ENCODE results near the gene USH2A. TPM values are rescaled to one million over a fixed set of nuclear protein-coding genes. Genes with fewer than 3 reads are reported as not detected.
"Not testable (repeated sequence)": the region's sequence is repeated elsewhere in the genome, so short reads cannot be mapped to it uniquely, and the experiment has no call there.

USH2A gene
- polyA plus RNA-seq, 1 donor from 2014 or later: 0.17 TPM

- no peak overlapping the region for H3K4me2 ChIP-seq (ENCODE audit: low read length)
- no peaks in the 10 kb centered on the region for H3K9me2 ChIP-seq (ENCODE audit: insufficient read depth, low read length)
- no peak for TF ChIP-seq EP300 (conservative IDR thresholded peaks at IDR 0.05; ENCODE audit: poor library complexity, severe bottlenecking)
- TF ChIP-seq, protein P1, sequence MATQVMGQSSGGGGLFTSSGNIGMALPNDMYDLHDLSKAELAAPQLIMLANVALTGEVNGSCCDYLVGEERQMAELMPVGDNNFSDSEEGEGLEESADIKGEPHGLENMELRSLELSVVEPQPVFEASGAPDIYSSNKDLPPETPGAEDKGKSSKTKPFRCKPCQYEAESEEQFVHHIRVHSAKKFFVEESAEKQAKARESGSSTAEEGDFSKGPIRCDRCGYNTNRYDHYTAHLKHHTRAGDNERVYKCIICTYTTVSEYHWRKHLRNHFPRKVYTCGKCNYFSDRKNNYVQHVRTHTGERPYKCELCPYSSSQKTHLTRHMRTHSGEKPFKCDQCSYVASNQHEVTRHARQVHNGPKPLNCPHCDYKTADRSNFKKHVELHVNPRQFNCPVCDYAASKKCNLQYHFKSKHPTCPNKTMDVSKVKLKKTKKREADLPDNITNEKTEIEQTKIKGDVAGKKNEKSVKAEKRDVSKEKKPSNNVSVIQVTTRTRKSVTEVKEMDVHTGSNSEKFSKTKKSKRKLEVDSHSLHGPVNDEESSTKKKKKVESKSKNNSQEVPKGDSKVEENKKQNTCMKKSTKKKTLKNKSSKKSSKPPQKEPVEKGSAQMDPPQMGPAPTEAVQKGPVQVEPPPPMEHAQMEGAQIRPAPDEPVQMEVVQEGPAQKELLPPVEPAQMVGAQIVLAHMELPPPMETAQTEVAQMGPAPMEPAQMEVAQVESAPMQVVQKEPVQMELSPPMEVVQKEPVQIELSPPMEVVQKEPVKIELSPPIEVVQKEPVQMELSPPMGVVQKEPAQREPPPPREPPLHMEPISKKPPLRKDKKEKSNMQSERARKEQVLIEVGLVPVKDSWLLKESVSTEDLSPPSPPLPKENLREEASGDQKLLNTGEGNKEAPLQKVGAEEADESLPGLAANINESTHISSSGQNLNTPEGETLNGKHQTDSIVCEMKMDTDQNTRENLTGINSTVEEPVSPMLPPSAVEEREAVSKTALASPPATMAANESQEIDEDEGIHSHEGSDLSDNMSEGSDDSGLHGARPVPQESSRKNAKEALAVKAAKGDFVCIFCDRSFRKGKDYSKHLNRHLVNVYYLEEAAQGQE (IDR thresholded peaks at IDR 0.05; ENCODE audit: borderline replicate concordance): no peak
- no peak for TF ChIP-seq EZH2 (IDR thresholded peaks at IDR 0.05; ENCODE audit: borderline replicate concordance, insufficient read depth, low read length, poor library complexity, severe bottlenecking)
- no peak for TF ChIP-seq MXI1 (conservative IDR thresholded peaks at IDR 0.05; ENCODE audit: poor library complexity, severe bottlenecking)
- TF ChIP-seq, protein P2, sequence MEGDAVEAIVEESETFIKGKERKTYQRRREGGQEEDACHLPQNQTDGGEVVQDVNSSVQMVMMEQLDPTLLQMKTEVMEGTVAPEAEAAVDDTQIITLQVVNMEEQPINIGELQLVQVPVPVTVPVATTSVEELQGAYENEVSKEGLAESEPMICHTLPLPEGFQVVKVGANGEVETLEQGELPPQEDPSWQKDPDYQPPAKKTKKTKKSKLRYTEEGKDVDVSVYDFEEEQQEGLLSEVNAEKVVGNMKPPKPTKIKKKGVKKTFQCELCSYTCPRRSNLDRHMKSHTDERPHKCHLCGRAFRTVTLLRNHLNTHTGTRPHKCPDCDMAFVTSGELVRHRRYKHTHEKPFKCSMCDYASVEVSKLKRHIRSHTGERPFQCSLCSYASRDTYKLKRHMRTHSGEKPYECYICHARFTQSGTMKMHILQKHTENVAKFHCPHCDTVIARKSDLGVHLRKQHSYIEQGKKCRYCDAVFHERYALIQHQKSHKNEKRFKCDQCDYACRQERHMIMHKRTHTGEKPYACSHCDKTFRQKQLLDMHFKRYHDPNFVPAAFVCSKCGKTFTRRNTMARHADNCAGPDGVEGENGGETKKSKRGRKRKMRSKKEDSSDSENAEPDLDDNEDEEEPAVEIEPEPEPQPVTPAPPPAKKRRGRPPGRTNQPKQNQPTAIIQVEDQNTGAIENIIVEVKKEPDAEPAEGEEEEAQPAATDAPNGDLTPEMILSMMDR (IDR thresholded peaks at IDR 0.05; ENCODE audit: poor library complexity, severe bottlenecking): no peak
- TF ChIP-seq POLR2AphosphoS5 (IDR thresholded peaks at IDR 0.05): no peak
- TF ChIP-seq RAD21 (conservative IDR thresholded peaks at IDR 0.05): no peak
- TF ChIP-seq TAF1 (IDR thresholded peaks at IDR 0.05; ENCODE audit: low read depth): no peak
- no peak for TF ChIP-seq SMC3 (conservative IDR thresholded peaks at IDR 0.05; ENCODE audit: poor library complexity)
- no peaks in the 10 kb centered on the region for H3K79me2 ChIP-seq (replicated peaks; ENCODE audit: insufficient read depth, low read length)
- H3K27ac ChIP-seq (ENCODE audit: low read length): no peak overlapping the region
- H3K9ac ChIP-seq (ENCODE audit: low read length): no peak overlapping the region
- H3F3A ChIP-seq (ENCODE audit: insufficient read depth, low read length, poor library complexity, severe bottlenecking): no peaks in the 10 kb centered on the region
- H3K9me3 ChIP-seq (ENCODE audit: low read length): no peaks in the 10 kb centered on the region
- H4K20me1 ChIP-seq (ENCODE audit: insufficient read depth): no peaks in the 10 kb centered on the region
- H3K4me3 ChIP-seq (ENCODE audit: low read length): no peak overlapping the region
- no peaks in the 10 kb centered on the region for H3K27me3 ChIP-seq (ENCODE audit: insufficient read depth, low read depth, low read length)
- H3K36me3 ChIP-seq (ENCODE audit: insufficient read depth, low read length): no peaks in the 10 kb centered on the region
- H2AFZ ChIP-seq (ENCODE audit: low read depth, low read length): no peak overlapping the region
Measured at GRCh38 chr1:216015116-216015515, 408.1 kb downstream of the USH2A start.

- H3K4me3 ChIP-seq (ENCODE audit: low read length): no peak overlapping the region
- no peaks in the 10 kb centered on the region for H3K36me3 ChIP-seq (ENCODE audit: insufficient read depth, low read length)
- no peak overlapping the region for H3K4me2 ChIP-seq (ENCODE audit: low read length)
- H3K9ac ChIP-seq (ENCODE audit: low read length): no peak overlapping the region
- TF ChIP-seq MXI1 (conservative IDR thresholded peaks at IDR 0.05; ENCODE audit: poor library complexity, severe bottlenecking): no peak
- TF ChIP-seq EZH2 (IDR thresholded peaks at IDR 0.05; ENCODE audit: borderline replicate concordance, insufficient read depth, low read length, poor library complexity, severe bottlenecking): no peak
- TF ChIP-seq RAD21 (conservative IDR thresholded peaks at IDR 0.05): no peak
- TF ChIP-seq, protein P2 (IDR thresholded peaks at IDR 0.05; ENCODE audit: poor library complexity, severe bottlenecking): no peak
- no peak for TF ChIP-seq EP300 (conservative IDR thresholded peaks at IDR 0.05; ENCODE audit: poor library complexity, severe bottlenecking)
- TF ChIP-seq SMC3 (conservative IDR thresholded peaks at IDR 0.05; ENCODE audit: poor library complexity): no peak
- TF ChIP-seq, protein P1 (IDR thresholded peaks at IDR 0.05; ENCODE audit: borderline replicate concordance): no peak
- TF ChIP-seq TAF1 (IDR thresholded peaks at IDR 0.05; ENCODE audit: low read depth): no peak
- no peak for TF ChIP-seq POLR2AphosphoS5 (IDR thresholded peaks at IDR 0.05)
- H3F3A ChIP-seq (ENCODE audit: insufficient read depth, low read length, poor library complexity, severe bottlenecking): no peaks in the 10 kb centered on the region
- no peaks in the 10 kb centered on the region for H3K27me3 ChIP-seq (ENCODE audit: insufficient read depth, low read depth, low read length)
- H3K27ac ChIP-seq (ENCODE audit: low read length): no peak overlapping the region
- no peaks in the 10 kb centered on the region for H3K9me3 ChIP-seq (ENCODE audit: low read length)
- H3K9me2 ChIP-seq (ENCODE audit: insufficient read depth, low read length): no peaks in the 10 kb centered on the region
- no peaks in the 10 kb centered on the region for H3K79me2 ChIP-seq (replicated peaks; ENCODE audit: insufficient read depth, low read length)
- no peak overlapping the region for H2AFZ ChIP-seq (ENCODE audit: low read depth, low read length)
- H4K20me1 ChIP-seq (ENCODE audit: insufficient read depth): no peaks in the 10 kb centered on the region
Measured at GRCh38 chr1:216014086-216014485, 409.2 kb downstream of the USH2A start.

DNA sequence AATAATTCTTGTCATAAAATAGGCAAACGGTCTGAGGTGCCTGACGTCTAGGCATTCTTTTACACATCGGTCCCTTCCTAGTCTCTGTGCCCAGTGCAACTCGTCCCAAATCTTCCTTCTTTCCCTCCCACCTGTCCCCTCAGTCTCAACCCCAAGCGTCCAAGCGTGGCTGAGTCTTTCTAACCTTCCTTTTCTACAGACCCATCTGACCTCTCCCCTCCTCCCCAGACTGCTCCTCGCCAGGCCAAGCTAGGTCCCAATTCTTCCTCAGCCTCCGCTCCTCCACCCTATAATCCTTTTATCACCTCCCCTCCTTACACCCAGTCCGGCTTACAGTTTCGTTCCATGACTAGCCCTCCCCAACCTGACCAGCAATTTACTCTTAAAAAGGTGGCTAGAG is 413.8 kb downstream of the USH2A start:
- H3K36me3 ChIP-seq (ENCODE audit: insufficient read depth, low read length); H2AFZ ChIP-seq (ENCODE audit: low read depth, low read length); H3K79me2 ChIP-seq (replicated peaks; ENCODE audit: insufficient read depth, low read length); H3K9me2 ChIP-seq (ENCODE audit: insufficient read depth, low read length); H3F3A ChIP-seq (ENCODE audit: insufficient read depth, low read length, poor library complexity, severe bottlenecking); H3K9ac ChIP-seq (ENCODE audit: low read length); H3K4me2 ChIP-seq (ENCODE audit: low read length); H4K20me1 ChIP-seq (ENCODE audit: insufficient read depth); H3K27me3 ChIP-seq (ENCODE audit: insufficient read depth, low read depth, low read length); H3K27ac ChIP-seq (ENCODE audit: low read length); H3K9me3 ChIP-seq (ENCODE audit: low read length); H3K4me3 ChIP-seq (ENCODE audit: low read length): not testable (repeated sequence)
